ENCODE results near the gene BBS12. TPM values are rescaled to one million over a fixed set of nuclear protein-coding genes. Genes with fewer than 3 reads are reported as not detected.

BBS12 gene
- total RNA-seq: 3.1 and 4.0 TPM in 2 replicates

GRCh38 chr4:122732329-122733026 is at the start of gene BBS12:
Gene BBS12, plus strand, starts transcription at chr4:122732704. Its CDS starts 9,189 bp downstream, at chr4:122741893.

Other genes starting within 250 kb of the BBS12 start
- gene IL21, start 111.6 kb upstream of the BBS12 start, total RNA-seq: not detected in 2 replicates
- 6.0 and 8.0 TPM in 2 replicates for gene FGF2, start 94.1 kb downstream of the BBS12 start, total RNA-seq
- 5.8 and 10.9 TPM in 2 replicates for gene NUDT6, start 189.9 kb downstream of the BBS12 start, total RNA-seq

All from tracheal epithelial cell (primary cell).